Measurements from ENCODE around the gene SFMBT1.

DNA sequence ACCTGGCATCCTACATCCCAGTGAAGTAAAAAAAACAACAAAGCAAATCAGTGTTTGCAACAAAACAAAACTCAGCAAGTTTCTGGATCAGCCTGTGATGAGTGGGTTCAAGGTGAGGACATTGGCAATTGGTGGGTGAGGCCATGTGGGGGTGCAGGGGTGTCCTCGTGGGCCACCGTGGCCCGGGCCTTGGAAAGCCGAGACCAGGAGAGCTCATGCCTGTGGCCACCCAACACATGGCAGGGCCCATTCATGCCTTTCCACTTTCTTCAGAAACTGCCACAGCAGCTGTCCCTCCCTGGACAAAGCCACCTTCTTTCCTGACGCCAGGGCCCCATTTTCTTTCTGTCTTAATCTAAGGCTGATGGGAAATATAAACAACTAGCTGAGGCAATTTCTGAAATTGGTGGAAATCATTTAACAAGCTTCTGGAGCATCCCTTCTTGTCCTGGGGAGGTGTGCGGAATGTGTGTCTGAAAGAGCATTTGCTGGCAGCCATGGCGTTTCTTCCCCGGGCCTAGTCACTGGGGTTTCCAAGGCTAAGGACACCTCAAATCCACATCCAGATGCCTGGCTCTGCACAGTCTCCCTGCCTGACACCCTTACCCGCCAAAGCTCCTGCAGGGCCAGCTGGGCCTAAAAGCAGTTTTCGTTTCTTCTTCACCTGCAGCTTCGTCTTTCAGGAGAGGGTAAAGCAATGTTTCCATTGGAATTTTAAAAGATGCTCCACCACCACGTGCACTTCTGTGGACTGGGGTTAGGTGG is 34.1 kb upstream of the SFMBT1 start:
- TF ChIP-seq YY1 (IDR thresholded peaks at IDR 0.05; ENCODE audit: insufficient read depth, insufficient read length), result no peak
- no peak for TF ChIP-seq ZNF274 (IDR thresholded peaks at IDR 0.05; ENCODE audit: low read depth, low read length)

All from NT2/D1 (cell line).